OCI-LY3 (cell line): ENCODE data around the gene C1orf141.

ENCODE experiments used
- H2AFZ ChIP-seq: fragments of 200-600, 300-600 bp; shearing (Covaris generic); 2 replicates; pipeline ENCODE4 v1.6.0; 2014; ENCODE audit warnings: antibody characterized with exemption, low read depth, low read length
- H3K27ac ChIP-seq: fragments of 200-600, 300-600 bp; sonication (generic); 2 replicates; pipeline ENCODE4 v1.5.1; 2014; ENCODE audit warnings: mild to moderate bottlenecking, low read length, moderate library complexity, mixed read lengths
- H3K27me3 ChIP-seq: fragments of 200-600, 300-600 bp; sonication (generic); 2 replicates; pipeline ENCODE4 v1.6.1; 2014; ENCODE audit warnings: low read depth, low read length, mixed read lengths
- H3K36me3 ChIP-seq: fragments of 200-600, 300-600 bp; sonication (generic); replicated peaks from 2 replicates; pipeline ENCODE3; 2014; ENCODE audit warnings: low read depth, low read length, mixed read lengths
- H3K4me1 ChIP-seq: fragments of 300-600, 200-600 bp; sonication (generic); 2 replicates; pipeline ENCODE4 v1.6.1; 2014; ENCODE audit warnings: low read length, mixed read lengths
- H3K4me2 ChIP-seq: fragments of 200-600, 300-600 bp; sonication (generic); 2 replicates; pipeline ENCODE4 v1.6.1; 2014; ENCODE audit warnings: low read length, mixed read lengths
- H3K4me3 ChIP-seq: fragments of 300-600, 200-600 bp; sonication (generic); 2 replicates; pipeline ENCODE4 v1.5.1; 2014; ENCODE audit warnings: antibody characterized with exemption, mild to moderate bottlenecking, low read length, moderate library complexity
- H3K79me2 ChIP-seq: fragments of 300-600, 200-600 bp; shearing (Covaris generic); 2 replicates; pipeline ENCODE4 v1.6.1; 2014; ENCODE audit warnings: mild to moderate bottlenecking, low read length, mixed read lengths
- H3K9ac ChIP-seq: fragments of 300-600, 200-600 bp; shearing (Covaris generic); 2 replicates; pipeline ENCODE4 v1.6.0; 2014; ENCODE audit warnings: mild to moderate bottlenecking, low read length, moderate library complexity
- H3K9me3 ChIP-seq: fragments of 200-600, 300-600 bp; shearing (Covaris generic); 2 replicates; pipeline ENCODE4 v1.6.1; 2014; ENCODE audit warnings: low read length, mixed read lengths; ENCODE audit not compliant: insufficient read depth
- H4K20me1 ChIP-seq: fragments of 200-600, 300-600 bp; sonication (generic); 2 replicates; pipeline ENCODE4 v1.6.1; 2016; ENCODE audit warnings: low read length, mixed read lengths; ENCODE audit not compliant: insufficient read depth
- EZH2phosphoT487 ChIP-seq: fragments of 200-600 bp; shearing (Covaris generic); IDR thresholded peaks from 2 replicates; pipeline ENCODE4 v1.6.1; 2018; ENCODE audit warnings: antibody characterized with exemption, mixed run types, low read depth
- TF ChIP-seq, protein P1 (sequence below): fragments of 200-600, 300-600 bp; sonication (generic); IDR thresholded peaks from 2 replicates; pipeline ENCODE4 v1.5.1; 2014; ENCODE audit warnings: antibody characterized with exemption, low read length, low read depth

C1orf141 gene

DNA sequence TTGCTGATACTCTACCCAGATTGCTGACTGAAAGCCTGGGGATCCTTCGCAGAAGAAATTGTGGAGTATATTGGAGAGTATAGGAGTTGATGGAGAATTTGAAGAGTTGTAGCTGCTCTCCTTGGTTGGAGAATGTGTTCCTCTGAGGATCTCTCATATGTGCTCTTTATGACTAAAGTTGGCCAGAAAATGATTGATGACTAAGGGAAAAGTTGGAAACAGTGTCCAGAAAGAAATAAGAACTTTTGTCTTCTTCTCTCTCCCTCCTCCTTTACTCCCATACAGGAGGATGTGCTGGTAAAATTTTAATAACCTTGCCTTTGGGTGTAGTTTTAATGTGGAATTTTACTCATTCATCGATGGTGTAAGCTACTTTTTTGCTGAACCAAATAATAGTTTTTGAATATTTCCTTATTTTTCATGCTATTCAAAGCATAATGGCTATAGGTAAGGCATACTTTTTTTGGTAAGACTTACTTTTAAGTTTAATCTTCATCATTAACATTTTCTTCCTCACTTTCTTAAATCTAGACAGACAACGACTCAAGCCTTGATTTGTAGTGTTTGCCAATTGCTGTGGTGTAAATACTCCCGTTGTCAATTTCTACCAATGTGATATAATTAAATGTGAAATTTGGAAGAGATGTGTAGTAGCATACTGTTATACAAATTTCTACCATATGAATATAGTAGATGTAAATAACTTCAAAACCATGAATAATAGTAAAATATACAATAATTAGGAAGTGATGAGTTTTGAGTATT lies 13.7 kb downstream of the C1orf141 start:
- no peak overlapping the region for H3K27ac ChIP-seq
- H3K27me3 ChIP-seq: no peaks in the 10 kb centered on the region
- H3K36me3 ChIP-seq: no peaks in the 10 kb centered on the region
- no peak overlapping the region for H3K9ac ChIP-seq
- TF ChIP-seq, protein P1, sequence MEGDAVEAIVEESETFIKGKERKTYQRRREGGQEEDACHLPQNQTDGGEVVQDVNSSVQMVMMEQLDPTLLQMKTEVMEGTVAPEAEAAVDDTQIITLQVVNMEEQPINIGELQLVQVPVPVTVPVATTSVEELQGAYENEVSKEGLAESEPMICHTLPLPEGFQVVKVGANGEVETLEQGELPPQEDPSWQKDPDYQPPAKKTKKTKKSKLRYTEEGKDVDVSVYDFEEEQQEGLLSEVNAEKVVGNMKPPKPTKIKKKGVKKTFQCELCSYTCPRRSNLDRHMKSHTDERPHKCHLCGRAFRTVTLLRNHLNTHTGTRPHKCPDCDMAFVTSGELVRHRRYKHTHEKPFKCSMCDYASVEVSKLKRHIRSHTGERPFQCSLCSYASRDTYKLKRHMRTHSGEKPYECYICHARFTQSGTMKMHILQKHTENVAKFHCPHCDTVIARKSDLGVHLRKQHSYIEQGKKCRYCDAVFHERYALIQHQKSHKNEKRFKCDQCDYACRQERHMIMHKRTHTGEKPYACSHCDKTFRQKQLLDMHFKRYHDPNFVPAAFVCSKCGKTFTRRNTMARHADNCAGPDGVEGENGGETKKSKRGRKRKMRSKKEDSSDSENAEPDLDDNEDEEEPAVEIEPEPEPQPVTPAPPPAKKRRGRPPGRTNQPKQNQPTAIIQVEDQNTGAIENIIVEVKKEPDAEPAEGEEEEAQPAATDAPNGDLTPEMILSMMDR: no peak
- TF ChIP-seq EZH2phosphoT487: no peak
- H3K79me2 ChIP-seq: no peaks in the 10 kb centered on the region
- no peaks in the 10 kb centered on the region for H3K9me3 ChIP-seq
- no peak overlapping the region for H2AFZ ChIP-seq
- no peak overlapping the region for H3K4me3 ChIP-seq
- H3K4me1 ChIP-seq: no peaks in the 10 kb centered on the region
- H4K20me1 ChIP-seq: no peaks in the 10 kb centered on the region
- no peak overlapping the region for H3K4me2 ChIP-seq

DNA sequence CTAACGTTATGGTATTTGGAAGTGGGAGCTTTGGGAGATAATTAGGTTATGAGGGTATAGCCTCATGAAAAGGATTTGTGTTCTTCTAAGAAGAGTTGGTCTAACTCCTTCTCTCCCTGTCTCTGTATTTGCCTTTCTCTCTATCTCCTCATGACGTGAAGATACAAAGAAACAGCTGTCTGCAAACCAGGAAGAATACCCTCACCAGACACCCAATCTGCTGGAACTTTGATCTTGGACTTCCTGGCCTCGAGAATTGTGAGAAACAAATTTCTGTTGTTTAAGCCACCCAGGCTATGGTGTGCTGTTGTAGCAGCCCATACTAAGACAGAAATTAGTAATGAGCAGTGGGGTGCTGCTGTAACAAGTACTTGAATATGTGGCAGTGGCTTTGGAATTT lies 16.1 kb downstream of the C1orf141 start:
- no peak for TF ChIP-seq EZH2phosphoT487
- TF ChIP-seq, protein P1: no peak
- Histone ChIP-seq H2AFZ (no peak overlapping the region), H3K79me2 (no peaks in the 10 kb centered on the region), H3K9me3 (no peaks in the 10 kb centered on the region), H3K27ac (no peak overlapping the region), H4K20me1 (no peaks in the 10 kb centered on the region), H3K4me3 (no peak overlapping the region), H3K9ac (no peak overlapping the region), H3K4me1 (no peaks in the 10 kb centered on the region), H3K36me3 (no peaks in the 10 kb centered on the region), H3K27me3 (no peaks in the 10 kb centered on the region), H3K4me2 (no peak overlapping the region)

DNA sequence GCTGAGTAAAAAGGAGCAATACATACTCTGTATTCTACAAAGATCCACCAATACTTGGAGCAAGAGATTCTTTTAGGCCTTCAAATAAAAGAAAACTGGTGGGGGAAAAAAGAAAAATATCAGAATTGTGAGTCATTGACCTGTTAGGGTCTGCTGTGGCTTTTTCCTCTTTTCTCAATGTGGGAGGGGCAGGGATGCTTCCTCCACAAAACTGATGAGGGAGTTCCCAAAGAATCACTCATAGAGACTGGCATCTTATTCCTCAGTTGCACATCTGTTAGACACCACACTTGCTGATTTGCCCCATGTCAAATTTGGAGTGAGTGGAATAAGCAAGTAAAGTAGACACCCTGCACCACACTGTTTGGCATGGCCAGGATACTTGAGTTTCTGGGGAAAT lies 16.6 kb downstream of the C1orf141 start:
- TF ChIP-seq EZH2phosphoT487: no peak
- TF ChIP-seq, protein P1: no peak
- Histone ChIP-seq H3K36me3 (no peaks in the 10 kb centered on the region), H3K79me2 (no peaks in the 10 kb centered on the region), H2AFZ (no peak overlapping the region), H3K9me3 (no peaks in the 10 kb centered on the region), H3K4me1 (no peaks in the 10 kb centered on the region), H3K4me2 (no peak overlapping the region), H4K20me1 (no peaks in the 10 kb centered on the region), H3K27ac (no peak overlapping the region), H3K9ac (no peak overlapping the region), H3K27me3 (no peaks in the 10 kb centered on the region), H3K4me3 (no peak overlapping the region)

DNA sequence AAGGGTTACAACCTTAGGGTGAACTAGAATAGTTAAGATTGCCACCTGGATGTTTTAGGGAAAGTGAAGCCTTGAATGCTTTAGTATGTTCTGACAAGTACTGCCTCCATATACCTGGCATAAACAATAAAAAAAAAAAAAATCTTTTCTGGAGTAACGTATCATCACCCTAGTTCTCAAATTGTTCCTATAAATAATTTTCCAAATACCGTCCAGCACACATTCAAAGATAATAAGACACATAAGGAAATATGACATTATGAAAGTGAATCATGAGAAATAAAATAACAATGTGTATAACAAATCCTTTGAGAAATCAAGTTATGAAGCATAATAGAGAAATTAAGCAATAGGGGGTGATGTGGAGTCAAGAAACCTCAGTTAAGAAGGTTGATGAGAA lies 20.6 kb downstream of the C1orf141 start:
- Histone ChIP-seq H2AFZ (no peak overlapping the region), H3K79me2 (no peaks in the 10 kb centered on the region), H3K36me3 (no peaks in the 10 kb centered on the region), H3K27me3 (no peaks in the 10 kb centered on the region), H3K27ac (no peak overlapping the region), H3K4me1 (peaks cover 12% of the 10 kb centered on the region), H3K9ac (no peak overlapping the region), H4K20me1 (no peaks in the 10 kb centered on the region), H3K4me3 (no peak overlapping the region), H3K4me2 (no peak overlapping the region), H3K9me3 (no peaks in the 10 kb centered on the region)
- TF ChIP-seq, protein P1: no peak
- no peak for TF ChIP-seq EZH2phosphoT487
